LNCaP clone FGC (cell line): ENCODE results near the gene STAT5A.
"Not testable (repeated sequence)": the region's sequence is repeated elsewhere in the genome, so short reads cannot be mapped to it uniquely, and the experiment has no call there.

Experiments
- DNase-seq: peaks from one replicate; pipeline ENCODE4 v3.0.0-alpha.2; 2011; ENCODE audit warnings: low read depth
- H3K4me3 ChIP-seq: 2 replicates; pipeline ENCODE4 v1.5.1; 2011; ENCODE audit warnings: mild to moderate bottlenecking, low read depth, low read length, control low read depth
- TF ChIP-seq, protein P1 (sequence below): IDR thresholded peaks from 2 replicates; pipeline ENCODE4 v1.5.1; 2012; ENCODE audit warnings: mild to moderate bottlenecking; ENCODE audit not compliant: control insufficient read depth, insufficient read depth; ENCODE audit errors: extremely low read depth

The STAT5A gene

DNA sequence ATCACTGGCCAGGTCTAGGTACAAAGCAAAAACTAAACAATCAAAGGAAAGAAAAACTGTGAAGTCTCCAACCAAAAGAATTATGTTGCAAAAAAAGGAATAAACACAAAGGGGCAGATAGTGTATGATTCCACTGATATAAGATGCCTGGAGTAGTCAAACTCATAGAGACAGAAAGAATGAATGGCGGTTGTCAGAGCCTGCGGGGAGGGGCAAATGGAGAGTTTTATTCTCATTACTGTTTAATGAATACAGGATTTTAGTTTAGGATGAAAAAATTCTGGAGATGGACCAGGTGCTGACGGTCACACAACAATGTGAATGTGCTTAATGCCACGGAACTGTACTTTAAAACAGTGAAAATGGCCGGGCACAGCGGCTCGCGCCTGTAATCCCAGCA lies 32.9 kb upstream of the STAT5A start:
- no peak for DNase-seq
- H3K4me3 ChIP-seq, result no peak overlapping the region
- TF ChIP-seq, protein P1, sequence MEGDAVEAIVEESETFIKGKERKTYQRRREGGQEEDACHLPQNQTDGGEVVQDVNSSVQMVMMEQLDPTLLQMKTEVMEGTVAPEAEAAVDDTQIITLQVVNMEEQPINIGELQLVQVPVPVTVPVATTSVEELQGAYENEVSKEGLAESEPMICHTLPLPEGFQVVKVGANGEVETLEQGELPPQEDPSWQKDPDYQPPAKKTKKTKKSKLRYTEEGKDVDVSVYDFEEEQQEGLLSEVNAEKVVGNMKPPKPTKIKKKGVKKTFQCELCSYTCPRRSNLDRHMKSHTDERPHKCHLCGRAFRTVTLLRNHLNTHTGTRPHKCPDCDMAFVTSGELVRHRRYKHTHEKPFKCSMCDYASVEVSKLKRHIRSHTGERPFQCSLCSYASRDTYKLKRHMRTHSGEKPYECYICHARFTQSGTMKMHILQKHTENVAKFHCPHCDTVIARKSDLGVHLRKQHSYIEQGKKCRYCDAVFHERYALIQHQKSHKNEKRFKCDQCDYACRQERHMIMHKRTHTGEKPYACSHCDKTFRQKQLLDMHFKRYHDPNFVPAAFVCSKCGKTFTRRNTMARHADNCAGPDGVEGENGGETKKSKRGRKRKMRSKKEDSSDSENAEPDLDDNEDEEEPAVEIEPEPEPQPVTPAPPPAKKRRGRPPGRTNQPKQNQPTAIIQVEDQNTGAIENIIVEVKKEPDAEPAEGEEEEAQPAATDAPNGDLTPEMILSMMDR, result no peak

GRCh38 chr17:42260318-42260717 lies 28.0 kb upstream of the STAT5A start:
- no peak overlapping the region for H3K4me3 ChIP-seq
- no peak for DNase-seq
- TF ChIP-seq, protein P1, result no peak

GRCh38 chr17:42264366-42264765 lies 23.9 kb upstream of the STAT5A start:
- DNase-seq, H3K4me3 ChIP-seq: not testable (repeated sequence)

DNA sequence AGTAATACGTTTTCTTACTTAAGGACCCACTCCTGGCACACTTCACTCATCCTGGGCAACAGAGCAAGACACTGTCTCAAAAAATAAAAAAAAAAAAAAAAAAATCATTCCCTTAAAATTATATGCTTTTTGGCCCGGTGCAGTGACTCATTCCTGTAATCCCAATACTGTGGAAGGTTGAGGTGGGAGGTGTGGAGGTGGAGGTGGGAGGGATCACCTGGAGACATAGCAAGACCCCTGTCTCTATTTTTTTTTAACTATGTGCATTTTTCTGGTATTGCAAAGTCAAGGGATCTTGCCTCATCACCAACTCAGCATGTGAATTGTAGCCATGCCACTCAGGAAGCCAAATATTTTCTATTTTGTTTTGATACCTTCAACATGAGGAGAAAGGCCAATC lies 21.8 kb upstream of the STAT5A start:
- H3K4me3 ChIP-seq, result no peak overlapping the region
- TF ChIP-seq, protein P1, result no peak
- no peak for DNase-seq

- no peak overlapping the region for H3K4me3 ChIP-seq
- DNase-seq, result no peak
- TF ChIP-seq, protein P1, result no peak
Observed at GRCh38 chr17:42266918-42267766, 21.2 kb upstream of the STAT5A start.

DNA sequence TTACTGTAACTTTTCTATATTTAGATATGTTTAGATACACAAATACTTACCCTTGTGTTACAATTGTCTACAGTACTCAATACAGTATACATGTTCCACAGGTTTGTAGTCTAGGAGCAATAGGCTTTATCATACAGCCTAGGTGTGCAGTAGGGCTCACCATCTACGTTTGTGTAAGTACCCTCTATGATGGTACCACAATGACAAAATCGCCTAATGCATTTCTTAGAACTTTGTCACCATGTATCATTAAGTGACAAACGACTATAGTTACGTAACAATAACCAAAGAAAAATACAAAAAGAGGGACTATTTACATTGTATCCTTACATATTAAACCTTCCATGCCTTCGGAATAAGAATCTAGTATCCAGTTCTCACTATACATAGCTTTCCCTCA lies 20.1 kb upstream of the STAT5A start:
- TF ChIP-seq, protein P1, result no peak
- no peak overlapping the region for H3K4me3 ChIP-seq
- no peak for DNase-seq

GRCh38 chr17:42270170-42270535 lies 18.1 kb upstream of the STAT5A start:
- no peak for DNase-seq
- TF ChIP-seq, protein P1, result no peak

More at GRCh38 chr17:42270170-42270535, 18.1 kb upstream of the STAT5A start:
- no peak overlapping the region for H3K4me3 ChIP-seq
